DND-41 (cell line): ENCODE data around the gene DNMT3L.

Experiments
- EZH2 ChIP-seq: IDR thresholded peaks from 3 replicates; pipeline ENCODE4 v1.6.1; 2012; ENCODE audit warnings: borderline replicate concordance, low read depth, mild to moderate bottlenecking, moderate library complexity, low read length, inconsistent platforms; ENCODE audit not compliant: severe bottlenecking
- TF ChIP-seq, protein P1 (sequence below): IDR thresholded peaks from 2 replicates; pipeline ENCODE4 v1.5.1; 2012; ENCODE audit warnings: borderline replicate concordance, low read length, moderate library complexity, mild to moderate bottlenecking; ENCODE audit not compliant: poor library complexity, severe bottlenecking; ENCODE audit errors: extremely low read depth

- TF ChIP-seq EZH2, result no peak
- TF ChIP-seq, protein P1, sequence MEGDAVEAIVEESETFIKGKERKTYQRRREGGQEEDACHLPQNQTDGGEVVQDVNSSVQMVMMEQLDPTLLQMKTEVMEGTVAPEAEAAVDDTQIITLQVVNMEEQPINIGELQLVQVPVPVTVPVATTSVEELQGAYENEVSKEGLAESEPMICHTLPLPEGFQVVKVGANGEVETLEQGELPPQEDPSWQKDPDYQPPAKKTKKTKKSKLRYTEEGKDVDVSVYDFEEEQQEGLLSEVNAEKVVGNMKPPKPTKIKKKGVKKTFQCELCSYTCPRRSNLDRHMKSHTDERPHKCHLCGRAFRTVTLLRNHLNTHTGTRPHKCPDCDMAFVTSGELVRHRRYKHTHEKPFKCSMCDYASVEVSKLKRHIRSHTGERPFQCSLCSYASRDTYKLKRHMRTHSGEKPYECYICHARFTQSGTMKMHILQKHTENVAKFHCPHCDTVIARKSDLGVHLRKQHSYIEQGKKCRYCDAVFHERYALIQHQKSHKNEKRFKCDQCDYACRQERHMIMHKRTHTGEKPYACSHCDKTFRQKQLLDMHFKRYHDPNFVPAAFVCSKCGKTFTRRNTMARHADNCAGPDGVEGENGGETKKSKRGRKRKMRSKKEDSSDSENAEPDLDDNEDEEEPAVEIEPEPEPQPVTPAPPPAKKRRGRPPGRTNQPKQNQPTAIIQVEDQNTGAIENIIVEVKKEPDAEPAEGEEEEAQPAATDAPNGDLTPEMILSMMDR, result no peak
These were observed 39.4 kb upstream of the DNMT3L start for GRCh38 chr21:44301141-44301540.
